WTC11 (cell line): ENCODE measurements around the gene ATF7IP. TPM values are rescaled to one million over a fixed set of nuclear protein-coding genes. Genes with fewer than 3 reads are reported as not detected.

Experiments
- ATAC-seq: fragments of 200-7000 bp; cut with Tn5 transposase; 2 replicates; pipeline ENCODE4 v1.10.0; 2021; ENCODE audit warnings: mild to moderate bottlenecking, moderate library complexity
- CTCF ChIA-PET: fragments of 300-600 bp; sonication (Branson Sonifier 250); formaldehyde crosslinking; loops from one replicate; lab custom pipeline; 2021; ENCODE audit warnings: antibody characterized with exemption; lab: Charles Lee
- POLR2A ChIA-PET: fragments of 350-600 bp; sonication (Branson Sonifier 250); formaldehyde crosslinking; loops from one replicate; lab custom pipeline; 2021; ENCODE audit warnings: antibody characterized with exemption; lab: Charles Lee
- DNase-seq: peaks from one replicate; pipeline ENCODE4 v3.0.0; 2021; ENCODE audit warnings: low spot score
- H3K27ac Mint-ChIP-seq: 2 replicates; pipeline ENCODE4 v1.8.0; 2021; ENCODE audit warnings: mixed read lengths
- H3K27me3 Mint-ChIP-seq: 2 replicates; pipeline ENCODE4 v1.8.0; 2021; ENCODE audit warnings: low read depth, mild to moderate bottlenecking, moderate library complexity, mixed read lengths
- H3K36me3 Mint-ChIP-seq: 2 replicates; pipeline ENCODE4 v1.8.0; 2021; ENCODE audit warnings: mixed read lengths
- H3K4me1 Mint-ChIP-seq: 2 replicates; pipeline ENCODE4 v1.8.0; 2022; ENCODE audit warnings: mixed read lengths
- H3K4me3 Mint-ChIP-seq: 2 replicates; pipeline ENCODE4 v1.8.0; 2021; ENCODE audit warnings: mild to moderate bottlenecking, moderate library complexity, mixed read lengths
- H3K9me3 Mint-ChIP-seq: 2 replicates; pipeline ENCODE4 v1.8.0; 2021; ENCODE audit warnings: mixed read lengths
- CREM ChIP-seq: sonication (generic); formaldehyde crosslinking; IDR thresholded peaks from 2 replicates; pipeline ENCODE4 v1.8.1; 2022; ENCODE audit warnings: mild to moderate bottlenecking, missing genetic modification reagents, moderate library complexity
- IRF2 ChIP-seq: sonication (generic); formaldehyde crosslinking; IDR thresholded peaks from 2 replicates; pipeline ENCODE4 v1.8.0; 2022; ENCODE audit warnings: low read depth, missing genetic modification reagents, borderline replicate concordance
- JAZF1 ChIP-seq: fragments of 250-450 bp; sonication (Bioruptor Pico); IDR thresholded peaks from 2 replicates; pipeline ENCODE4 v1.9.0; 2021; ENCODE audit warnings: moderate library complexity, mild to moderate bottlenecking, inconsistent platforms
- MLX ChIP-seq: sonication (generic); formaldehyde crosslinking; IDR thresholded peaks from 2 replicates; pipeline ENCODE4 v1.8.1; 2023; ENCODE audit warnings: mild to moderate bottlenecking, missing genetic modification reagents, moderate library complexity
- PREB ChIP-seq: sonication (generic); formaldehyde crosslinking; IDR thresholded peaks from 2 replicates; pipeline ENCODE4 v1.8.1; 2022; ENCODE audit warnings: mild to moderate bottlenecking, missing genetic modification reagents, moderate library complexity, borderline replicate concordance
- RORB ChIP-seq: fragments of 250-450 bp; sonication (Bioruptor Pico); IDR thresholded peaks from 2 replicates; pipeline ENCODE4 v1.9.0; 2021; ENCODE audit warnings: mild to moderate bottlenecking
- SMAD4 ChIP-seq: sonication (generic); formaldehyde crosslinking; IDR thresholded peaks from 2 replicates; pipeline ENCODE4 v1.8.0; 2022; ENCODE audit warnings: mild to moderate bottlenecking, missing genetic modification reagents
- SOX15 ChIP-seq: fragments of 250-450 bp; sonication (Bioruptor Pico); IDR thresholded peaks from 2 replicates; pipeline ENCODE4 v1.9.0; 2021; ENCODE audit warnings: mild to moderate bottlenecking
- STAT6 ChIP-seq: sonication (generic); formaldehyde crosslinking; conservative IDR thresholded peaks from 2 replicates; pipeline ENCODE4 v1.8.1; 2023; ENCODE audit warnings: mild to moderate bottlenecking, low read depth, missing genetic modification reagents, moderate library complexity
- ZBTB21 ChIP-seq: sonication (generic); formaldehyde crosslinking; IDR thresholded peaks from 2 replicates; pipeline ENCODE4 v1.8.1; 2023; ENCODE audit warnings: mild to moderate bottlenecking, missing genetic modification reagents, borderline replicate concordance
- ZNF416 ChIP-seq: fragments of 250-450 bp; sonication (Bioruptor Pico); IDR thresholded peaks from 2 replicates; pipeline ENCODE4 v1.9.0; 2021; ENCODE audit warnings: mild to moderate bottlenecking, inconsistent platforms
- total RNA-seq: library from RNA; stranded (reverse); gene quantifications from 3 replicates; pipeline ENCODE4 v1.2.3, GENCODE V29; 2021
- TF ChIP-seq, protein P1 (sequence below): sonication (generic); formaldehyde crosslinking; IDR thresholded peaks from 2 replicates; pipeline ENCODE4 v1.8.1; 2022; ENCODE audit warnings: low read depth, missing genetic modification reagents, borderline replicate concordance
- TF ChIP-seq, protein P2 (sequence below): sonication (generic); formaldehyde crosslinking; IDR thresholded peaks from 2 replicates; pipeline ENCODE4 v1.8.1; 2022; ENCODE audit warnings: missing genetic modification reagents, borderline replicate concordance
- TF ChIP-seq, protein P3 (sequence below): fragments of 250-450 bp; sonication (Bioruptor Pico); conservative IDR thresholded peaks from 2 replicates; pipeline ENCODE4 v1.9.0; 2021; ENCODE audit warnings: mild to moderate bottlenecking
- TF ChIP-seq, protein P4 (sequence below): sonication (generic); formaldehyde crosslinking; IDR thresholded peaks from 2 replicates; pipeline ENCODE4 v1.8.0; 2022; ENCODE audit warnings: mild to moderate bottlenecking, missing genetic modification reagents

Gene ATF7IP
- total RNA-seq, 1 experiment from 2014 or later, result 141 TPM

- peaks cover 84% of the 10 kb centered on the region for H3K4me1 Mint-ChIP-seq
- POLR2A ChIA-PET, result no interaction called here
- DNase-seq (no peak), ATAC-seq (no peak)
- no peaks in the 10 kb centered on the region for H3K27me3 Mint-ChIP-seq
- no peaks in the 10 kb centered on the region for H3K36me3 Mint-ChIP-seq
- CTCF ChIA-PET, result interaction anchor here (0.6 to 1.0 kb wide), 2 partner anchors 63 to 132 kb away, joined by 3 read pairs; no protein-coding TSS in a partner anchor
- H3K4me3 Mint-ChIP-seq, result peak overlapping the region; percentile 28; the same call in 1 of the 2 replicates
- peak overlapping the region; percentile 90; the same call in 1 of the 2 replicates for H3K27ac Mint-ChIP-seq
- no peak for TF ChIP-seq ZNF416 (CRISPR knock-in tag)
- TF ChIP-seq, protein P1, sequence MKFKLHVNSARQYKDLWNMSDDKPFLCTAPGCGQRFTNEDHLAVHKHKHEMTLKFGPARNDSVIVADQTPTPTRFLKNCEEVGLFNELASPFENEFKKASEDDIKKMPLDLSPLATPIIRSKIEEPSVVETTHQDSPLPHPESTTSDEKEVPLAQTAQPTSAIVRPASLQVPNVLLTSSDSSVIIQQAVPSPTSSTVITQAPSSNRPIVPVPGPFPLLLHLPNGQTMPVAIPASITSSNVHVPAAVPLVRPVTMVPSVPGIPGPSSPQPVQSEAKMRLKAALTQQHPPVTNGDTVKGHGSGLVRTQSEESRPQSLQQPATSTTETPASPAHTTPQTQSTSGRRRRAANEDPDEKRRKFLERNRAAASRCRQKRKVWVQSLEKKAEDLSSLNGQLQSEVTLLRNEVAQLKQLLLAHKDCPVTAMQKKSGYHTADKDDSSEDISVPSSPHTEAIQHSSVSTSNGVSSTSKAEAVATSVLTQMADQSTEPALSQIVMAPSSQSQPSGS (CRISPR knock-in tag), result no peak
- no peak for TF ChIP-seq STAT6 (CRISPR knock-in tag)
- no peak for TF ChIP-seq CREM (CRISPR knock-in tag)
- no peak for TF ChIP-seq ZBTB21 (CRISPR knock-in tag)
- TF ChIP-seq, protein P2, sequence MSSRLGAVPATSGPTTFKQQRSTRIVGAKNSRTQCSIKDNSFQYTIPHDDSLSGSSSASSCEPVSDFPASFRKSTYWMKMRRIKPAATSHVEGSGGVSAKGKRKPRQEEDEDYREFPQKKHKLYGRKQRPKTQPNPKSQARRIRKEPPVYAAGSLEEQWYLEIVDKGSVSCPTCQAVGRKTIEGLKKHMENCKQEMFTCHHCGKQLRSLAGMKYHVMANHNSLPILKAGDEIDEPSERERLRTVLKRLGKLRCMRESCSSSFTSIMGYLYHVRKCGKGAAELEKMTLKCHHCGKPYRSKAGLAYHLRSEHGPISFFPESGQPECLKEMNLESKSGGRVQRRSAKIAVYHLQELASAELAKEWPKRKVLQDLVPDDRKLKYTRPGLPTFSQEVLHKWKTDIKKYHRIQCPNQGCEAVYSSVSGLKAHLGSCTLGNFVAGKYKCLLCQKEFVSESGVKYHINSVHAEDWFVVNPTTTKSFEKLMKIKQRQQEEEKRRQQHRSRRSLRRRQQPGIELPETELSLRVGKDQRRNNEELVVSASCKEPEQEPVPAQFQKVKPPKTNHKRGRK (CRISPR knock-in tag), result no peak
- TF ChIP-seq, all 79 proteins: peak for 0
- H3K9me3 Mint-ChIP-seq, result no peaks in the 10 kb centered on the region
These were observed 25.0 kb downstream of the ATF7IP start for GRCh38 chr12:14390449-14390848.

DNA sequence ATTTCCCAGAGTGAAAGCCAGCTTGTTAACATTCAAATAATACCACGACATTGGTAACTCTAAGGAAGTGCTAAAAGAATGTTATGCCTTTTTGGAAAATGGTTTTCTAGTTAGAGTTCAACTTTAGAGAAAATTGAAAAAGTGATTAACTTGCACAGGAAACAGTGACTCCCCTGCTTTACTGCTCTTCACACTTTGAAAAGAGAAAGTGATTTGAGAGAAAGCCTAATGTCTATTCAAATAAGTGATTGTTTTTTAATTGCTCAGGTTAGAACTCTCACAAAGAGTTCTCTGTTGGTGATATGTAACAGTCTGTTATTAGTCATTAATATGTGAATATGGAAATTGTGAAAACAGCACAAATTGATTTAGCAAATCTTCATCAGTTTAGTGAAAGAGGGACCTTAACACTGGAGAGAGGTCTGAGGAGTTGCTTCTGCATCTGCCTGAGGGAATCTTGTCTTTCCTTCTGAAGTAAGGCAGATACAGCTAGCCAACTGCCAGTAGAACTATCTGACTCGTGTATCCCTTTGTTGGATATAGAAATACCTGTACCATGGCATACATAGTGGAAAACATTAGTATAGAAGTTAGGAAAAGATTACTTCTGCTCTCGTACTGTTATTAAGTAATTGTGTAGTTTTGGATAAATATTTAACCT is 25.5 kb downstream of the ATF7IP start:
- no peaks in the 10 kb centered on the region for H3K9me3 Mint-ChIP-seq
- no peaks in the 10 kb centered on the region for H3K36me3 Mint-ChIP-seq
- no peaks in the 10 kb centered on the region for H3K27me3 Mint-ChIP-seq
- peak overlapping the region; percentile 28 for H3K4me3 Mint-ChIP-seq
- POLR2A ChIA-PET, result no interaction called here
- peak; percentile 43; the same call in 1 of the 2 replicates for ATAC-seq
- peaks cover 86% of the 10 kb centered on the region for H3K4me1 Mint-ChIP-seq
- TF ChIP-seq SMAD4 (CRISPR knock-in tag), result no peak
- no peak for TF ChIP-seq ZBTB21 (CRISPR knock-in tag)
- no peak for TF ChIP-seq PREB (CRISPR knock-in tag)
- TF ChIP-seq IRF2 (CRISPR knock-in tag), result no peak
- TF ChIP-seq SOX15 (CRISPR knock-in tag), result no peak
- TF ChIP-seq, all 79 proteins: peak for 0
- peak overlapping the region; percentile 90 for H3K27ac Mint-ChIP-seq
- CTCF ChIA-PET, result interaction anchor here (0.6 to 1.0 kb wide), 3 partner anchors 31 to 133 kb away, joined by 3 read pairs; no protein-coding TSS in a partner anchor
- DNase-seq, result no peak

DNA sequence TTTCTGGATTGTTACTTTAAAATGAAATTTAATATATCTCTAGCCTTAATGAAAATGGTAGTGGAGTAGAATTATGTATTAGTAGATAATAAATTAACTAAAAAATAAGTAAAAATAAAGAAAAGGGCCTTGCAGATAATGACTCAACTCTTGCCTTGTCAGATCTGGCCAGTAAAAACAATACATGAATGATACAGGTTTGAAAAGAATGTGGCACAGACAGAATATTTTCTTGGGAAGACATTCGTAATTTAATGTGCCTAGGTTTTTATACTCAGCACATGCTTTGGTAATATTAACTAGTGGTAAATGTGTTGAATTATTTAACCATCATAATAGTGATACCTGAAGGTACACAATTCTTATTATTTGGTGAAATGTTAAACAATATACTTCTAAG is 28.3 kb downstream of the ATF7IP start:
- no peaks in the 10 kb centered on the region for H3K27me3 Mint-ChIP-seq
- ATAC-seq, result no peak
- DNase-seq, result no peak
- H3K9me3 Mint-ChIP-seq, result peaks cover 5% of the 10 kb centered on the region
- H3K4me3 Mint-ChIP-seq, result 0 out of 2 replicates have a peak overlapping the region, but pooled peaks have one; percentile 42
- H3K36me3 Mint-ChIP-seq, result peaks cover 4% of the 10 kb centered on the region
- peaks cover 88% of the 10 kb centered on the region for H3K4me1 Mint-ChIP-seq
- H3K27ac Mint-ChIP-seq, result peak overlapping the region; percentile 90
- ChIA-PET POLR2A (interaction anchor here (0.6 to 2.6 kb wide), 5 partner anchors 9 to 136 kb away, joined by 3 to 16 read pairs (median 4); partner anchors contain the start of gene ATF7IP), CTCF (interaction anchor here (0.9 to 2.1 kb wide), 4 partner anchors 24 to 136 kb away, joined by 3 to 6 read pairs (median 3); partner anchors contain the start of gene ATF7IP)
- no peak for TF ChIP-seq RORB
- no peak for TF ChIP-seq MLX (CRISPR knock-in tag)
- TF ChIP-seq, protein P3, sequence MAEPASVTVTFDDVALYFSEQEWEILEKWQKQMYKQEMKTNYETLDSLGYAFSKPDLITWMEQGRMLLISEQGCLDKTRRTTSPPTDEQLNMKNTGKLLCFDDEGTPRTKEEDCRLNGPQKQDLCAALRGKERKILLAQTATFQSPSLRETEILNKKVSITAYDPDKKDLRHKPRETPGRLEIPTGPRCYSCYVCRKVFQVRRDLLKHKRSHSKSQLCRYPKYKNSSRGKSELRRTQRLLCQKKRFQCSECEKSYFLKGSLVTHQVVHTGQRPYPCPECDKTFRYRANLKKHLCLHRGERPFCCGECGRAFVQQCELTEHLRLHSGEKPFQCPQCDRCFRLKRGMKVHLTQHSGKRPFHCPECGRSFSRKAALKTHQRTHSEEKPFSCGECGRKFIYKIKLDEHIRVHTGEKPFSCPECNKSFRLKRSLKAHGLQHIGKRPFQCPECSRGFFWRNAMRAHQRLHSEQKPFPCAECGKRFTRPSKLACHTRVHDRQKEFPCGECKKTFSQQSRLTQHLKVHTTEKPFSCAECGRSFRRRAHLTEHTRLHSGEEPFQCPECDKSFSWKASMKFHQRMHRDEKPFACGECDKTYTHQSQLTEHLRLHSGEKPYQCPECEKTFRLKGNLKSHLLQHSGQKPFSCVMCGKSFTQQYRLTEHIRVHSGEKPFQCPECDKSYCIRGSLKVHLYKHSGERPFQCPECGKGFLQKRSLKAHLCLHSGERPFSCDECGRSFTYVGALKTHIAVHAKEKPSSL (CRISPR knock-in tag), result no peak
- TF ChIP-seq, protein P4, sequence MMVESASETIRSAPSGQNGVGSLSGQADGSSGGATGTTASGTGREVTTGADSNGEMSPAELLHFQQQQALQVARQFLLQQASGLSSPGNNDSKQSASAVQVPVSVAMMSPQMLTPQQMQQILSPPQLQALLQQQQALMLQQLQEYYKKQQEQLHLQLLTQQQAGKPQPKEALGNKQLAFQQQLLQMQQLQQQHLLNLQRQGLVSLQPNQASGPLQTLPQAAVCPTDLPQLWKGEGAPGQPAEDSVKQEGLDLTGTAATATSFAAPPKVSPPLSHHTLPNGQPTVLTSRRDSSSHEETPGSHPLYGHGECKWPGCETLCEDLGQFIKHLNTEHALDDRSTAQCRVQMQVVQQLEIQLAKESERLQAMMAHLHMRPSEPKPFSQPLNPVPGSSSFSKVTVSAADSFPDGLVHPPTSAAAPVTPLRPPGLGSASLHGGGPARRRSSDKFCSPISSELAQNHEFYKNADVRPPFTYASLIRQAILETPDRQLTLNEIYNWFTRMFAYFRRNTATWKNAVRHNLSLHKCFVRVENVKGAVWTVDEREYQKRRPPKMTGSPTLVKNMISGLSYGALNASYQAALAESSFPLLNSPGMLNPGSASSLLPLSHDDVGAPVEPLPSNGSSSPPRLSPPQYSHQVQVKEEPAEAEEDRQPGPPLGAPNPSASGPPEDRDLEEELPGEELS (CRISPR knock-in tag), result no peak
- TF ChIP-seq JAZF1 (CRISPR knock-in tag), result no peak
- TF ChIP-seq, protein P2 (CRISPR knock-in tag), result no peak
